G401 (cell line): ENCODE data around the gene ADGRV1. TPM values are rescaled to one million over a fixed set of nuclear protein-coding genes. Genes with fewer than 3 reads are reported as not detected.

ENCODE experiments used
- DNase-seq: peaks from one replicate; pipeline ENCODE4 v3.0.0-alpha.2; 2015; ENCODE audit warnings: low spot score
- in situ Hi-C: cut with HindIII; loops from 2 replicates; pipeline ENCODE4 v1.10.0; 2016; ENCODE audit warnings: low sequenced_read_pairs, mixed read lengths
- total RNA-seq: library from RNA; depleted of rRNA; stranded (reverse); fragments of >200 nt; shearing (Covaris generic); gene quantifications from 2 replicates; pipeline ENCODE4 v1.2.3, GENCODE V29; 2014; rRNA removed

ADGRV1 gene
- total RNA-seq, 1 experiment from 2014 or later = not detected

- no peak for DNase-seq
- in situ Hi-C loops = no loop called here
These were observed 642.1 kb downstream of the ADGRV1 start for GRCh38 chr5:91200692-91201091.

DNA sequence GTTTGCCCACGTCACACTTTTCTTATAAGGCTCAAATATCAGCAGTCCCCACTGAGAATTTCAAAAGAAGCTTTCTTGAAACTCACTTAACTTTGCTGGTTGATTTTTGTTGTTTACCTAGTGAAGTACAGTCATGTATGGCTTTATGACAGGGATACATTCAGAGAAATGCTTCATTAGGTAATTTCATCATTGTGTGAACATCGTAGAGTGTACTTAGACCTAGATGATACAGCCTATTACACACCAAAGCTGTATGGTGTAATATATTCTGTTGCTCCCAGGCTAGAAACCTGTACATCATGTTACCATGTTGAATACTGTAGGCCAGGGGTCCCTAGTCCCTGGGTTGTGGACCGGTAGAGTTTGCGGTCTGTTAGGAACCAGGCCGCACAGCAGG is 647.5 kb downstream of the ADGRV1 start:
- in situ Hi-C loops = no loop called here

GRCh38 chr5:91206734-91207133 is 648.1 kb downstream of the ADGRV1 start:
- DNase-seq = no peak
- in situ Hi-C loops = no loop called here

More for the DNA sequence above, 647.5 kb downstream of the ADGRV1 start:
- DNase-seq = no peak

DNA sequence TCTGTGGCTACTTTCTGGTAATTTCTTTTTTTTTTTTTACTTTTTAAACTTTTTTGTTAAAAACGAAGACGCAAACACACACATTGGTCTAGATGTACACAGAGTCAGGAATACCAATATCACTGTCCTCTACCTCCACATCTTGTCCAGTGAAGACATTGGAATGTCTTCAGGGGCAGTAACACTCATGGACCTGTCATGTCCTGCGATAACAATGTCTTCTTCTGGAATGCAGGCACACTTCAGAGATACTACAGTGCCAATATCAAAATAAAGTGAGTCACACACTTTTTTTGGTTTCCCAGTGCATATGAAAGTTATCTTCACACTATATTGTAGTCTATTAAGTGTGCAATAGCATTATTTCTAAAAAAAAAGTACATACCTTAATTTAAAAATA is 648.7 kb downstream of the ADGRV1 start:
- DNase-seq = no peak
- in situ Hi-C loops = no loop called here

- in situ Hi-C loops = no loop called here
- DNase-seq = no peak
These were observed 653.6 kb downstream of the ADGRV1 start for GRCh38 chr5:91211997-91212713.

- in situ Hi-C loops = no loop called here
- no peak for DNase-seq
These were observed 654.1 kb downstream of the ADGRV1 start for GRCh38 chr5:91212714-91213092.

Other genes starting within 250 kb of the ADGRV1 start
- 20.2 and 48.4 TPM in 2 replicates for gene CETN3, start 149.0 kb upstream of the ADGRV1 start, total RNA-seq
- gene MBLAC2, start 84.0 kb upstream of the ADGRV1 start, total RNA-seq = 4.3 and 5.5 TPM in 2 replicates
- gene POLR3G, start 83.9 kb upstream of the ADGRV1 start, total RNA-seq = 2.8 and 16.3 TPM in 2 replicates
- 3.8 and 6.2 TPM in 2 replicates for gene LYSMD3, start 29.2 kb upstream of the ADGRV1 start, total RNA-seq